HepG2 (cell line): ENCODE results near the gene KLC3. TPM values are rescaled to one million over a fixed set of nuclear protein-coding genes. Genes with fewer than 3 reads are reported as not detected.

ENCODE experiments used
- ATAC-seq: fragments of 200-7000 bp; cut with Tn5 transposase; 3 replicates; pipeline ENCODE4 v1.9.1; 2020; ENCODE audit warnings: mild to moderate bottlenecking, moderate library complexity
- BruUV-seq: library from RNA; stranded (reverse); fragments of 400-500 nt; replicated peaks from 2 replicates; lab custom pipeline; 2021; lab: Mats Ljungman, UMichigan
- CTCF ChIA-PET: fragments of 300-600 bp; formaldehyde crosslinking; extraction: SDS; loops from one replicate; lab custom pipeline; 2021; ENCODE audit warnings: low total read pairs, inconsistent platforms, low intra/inter-chr PET ratio; lab: Yijun Ruan, JAX
- POLR2A ChIA-PET: fragments of 350-600 bp; sonication (Branson Sonifier 250); formaldehyde crosslinking; loops from one replicate; lab custom pipeline; 2020; ENCODE audit warnings: antibody characterized with exemption, inconsistent platforms; lab: Yijun Ruan, JAX
- DNase-seq: peaks from one replicate; pipeline ENCODE4 v3.0.0-alpha.2; 2015; ENCODE audit warnings: low spot score
- FAIRE-seq: peaks from 3 replicates; lab custom pipeline; 2011; peaks lifted over from hg19 to GRCh38; lab: Jason Lieb, UNC
- H2AFZ ChIP-seq: one replicate; pipeline ENCODE4 v1.6.1; 2011; ENCODE audit warnings: low read length, inconsistent platforms
- H3K27ac ChIP-seq: fragments of 300-600 bp; 3 replicates; pipeline ENCODE4 v1.8.0; 2011; ENCODE audit warnings: mixed run types, mild to moderate bottlenecking, mixed read lengths, low read length, inconsistent platforms; ENCODE audit not compliant: insufficient read depth; ENCODE audit errors: extremely low read length
- H3K27me3 ChIP-seq, 2 experiments: fragments of 200-600 bp in 1 of 2; 2 replicates in 1 of 2; 3 replicates in 1 of 2; pipeline versions ENCODE4 v1.6.0 to v1.8.0; 2011; ENCODE audit warnings: low read length in 2 of 2, mild to moderate bottlenecking in 2 of 2, moderate library complexity in 2 of 2, inconsistent platforms in 1 of 2; ENCODE audit not compliant: insufficient read depth in 2 of 2, control insufficient read depth in 1 of 2
- H3K36me3 ChIP-seq, 2 experiments: fragments of 200-600 bp in 1 of 2; replicated peaks in 1 of 2; 2 replicates in 1 of 2; 3 replicates in 1 of 2; pipeline versions ENCODE4 v1.5.1 to v1.8.0; 2011; ENCODE audit warnings: low read length in 2 of 2, inconsistent platforms in 1 of 2; ENCODE audit not compliant: insufficient read depth in 2 of 2, control insufficient read depth in 1 of 2
- H3K4me1 ChIP-seq: 2 replicates; pipeline ENCODE4 v1.5.1; 2012; ENCODE audit warnings: low read length, inconsistent platforms; ENCODE audit not compliant: insufficient read depth
- H3K4me2 ChIP-seq: 2 replicates; pipeline ENCODE4 v1.6.0; 2011; ENCODE audit warnings: low read depth, low read length, inconsistent platforms
- H3K4me3 ChIP-seq, 3 experiments: fragments of 200-600 bp in 1 of 3; sonication (generic), shearing (Covaris generic) in 1 of 3; replicated peaks in 1 of 3; 2 replicates each; pipeline ENCODE4 v1.5.1; 2011 to 2016; ENCODE audit warnings: low read length in 3 of 3, inconsistent platforms in 2 of 3, low read depth in 2 of 3, mild to moderate bottlenecking in 2 of 3, control low read depth in 1 of 3, mixed read lengths in 1 of 3; ENCODE audit not compliant: insufficient read depth in 1 of 3
- H3K79me2 ChIP-seq: one replicate; pipeline ENCODE4 v1.6.1; 2011; ENCODE audit warnings: low read length, inconsistent platforms; ENCODE audit not compliant: insufficient read depth
- H3K9ac ChIP-seq: 2 replicates; pipeline ENCODE4 v1.6.0; 2011; ENCODE audit warnings: mild to moderate bottlenecking, low read depth, low read length, inconsistent platforms; ENCODE audit not compliant: insufficient read depth
- H3K9me3 ChIP-seq: 2 replicates; pipeline ENCODE4 v1.5.1; 2012; ENCODE audit warnings: mild to moderate bottlenecking, low read length
- H4K20me1 ChIP-seq: 2 replicates; pipeline ENCODE4 v1.6.0; 2011; ENCODE audit warnings: inconsistent platforms, mild to moderate bottlenecking, low read length, moderate library complexity; ENCODE audit not compliant: insufficient read depth
- FOXA1 ChIP-seq, 2 experiments: fragments of 450-650 bp in 1 of 2; sonication (generic) in 1 of 2; formaldehyde crosslinking in 1 of 2; IDR thresholded peaks; 2 replicates each; pipeline versions ENCODE4 v1.4.0 to v1.6.1; 2016 to 2020; ENCODE audit warnings: missing genetic modification reagents in 1 of 2
- JUN ChIP-seq: sonication (generic); formaldehyde crosslinking; IDR thresholded peaks from 2 replicates; pipeline ENCODE4 v1.4.0; 2020; ENCODE audit warnings: mild to moderate bottlenecking, missing genetic modification reagents
- MYC ChIP-seq: sonication (generic); formaldehyde crosslinking; IDR thresholded peaks from 2 replicates; pipeline ENCODE4 v1.9.0; 2021; ENCODE audit warnings: missing genetic modification reagents, borderline replicate concordance
- MZF1 ChIP-seq: sonication (generic); formaldehyde crosslinking; IDR thresholded peaks from 2 replicates; pipeline ENCODE4 v1.8.1; 2023; ENCODE audit warnings: mild to moderate bottlenecking, missing genetic modification reagents, borderline replicate concordance
- SRF ChIP-seq: IDR thresholded peaks from 2 replicates; pipeline ENCODE4 v1.6.1; 2011; ENCODE audit warnings: mild to moderate bottlenecking, low read depth, low read length, moderate library complexity
- ZNF143 ChIP-seq: sonication (generic); formaldehyde crosslinking; IDR thresholded peaks from 2 replicates; pipeline ENCODE4 v1.4.0; 2020; ENCODE audit warnings: missing genetic modification reagents
- ZNF766 ChIP-seq: sonication (generic); formaldehyde crosslinking; IDR thresholded peaks from 2 replicates; pipeline ENCODE4 v1.5.0; 2020; ENCODE audit warnings: missing genetic modification reagents, borderline replicate concordance
- WGBS: methylation state at CpG from one replicate; pipeline ENCODE4 v1.1.6; 2017; ENCODE audit warnings: low lambda C conversion rate; 5-methylcytosine and 5-hydroxymethylcytosine counted together
- in situ Hi-C: cut with HindIII; loops from 2 replicates; pipeline ENCODE4 v1.10.0; 2017; ENCODE audit warnings: low pct_unique_long_range_greater_than_20kb; ENCODE audit not compliant: extremely low pct_ligation_motif_present
- intact Hi-C: fragments of 100-400 bp; cut with micrococcal nuclease; formaldehyde crosslinking; loops from one replicate; pipeline ENCODE4 v1.10.0; 2022; ENCODE audit not compliant: unreplicated experiment
- polyA plus RNA-seq, 8 experiments: library from polyadenylated mRNA; depleted of rRNA in 3 of 8; stranded (reverse) in 7 of 8; unstranded in 1 of 8; fragments of >200 nt; fragmentation: Illumina TruSeq in 4 of 8; extraction: Trizol in 4 of 8; gene quantifications; 2 replicates each; pipeline versions ENCODE4 v1.2.1 to v1.2.3, GENCODE V29; 2011 to 2016; ENCODE audit warnings: low read depth in 4 of 8, missing spikeins in 1 of 8, mixed read lengths in 1 of 8; ENCODE audit not compliant: insufficient read depth in 1 of 8
- total RNA-seq, 5 experiments: library from RNA; depleted of rRNA; stranded (reverse); fragments of >200 nt; fragmentation: Illumina TruSeq; extraction: Trizol; gene quantifications; 2 replicates each; pipeline ENCODE4 v1.2.3, GENCODE V29; 2016; ENCODE audit warnings: low read depth in 1 of 5

Gene KLC3
- total and polyA plus RNA-seq, 2 of the 13 experiments (the other 11 are each of a cell fraction or from before 2014, with no cell fraction given) = 0.13 TPM; not detected in 1

DNA sequence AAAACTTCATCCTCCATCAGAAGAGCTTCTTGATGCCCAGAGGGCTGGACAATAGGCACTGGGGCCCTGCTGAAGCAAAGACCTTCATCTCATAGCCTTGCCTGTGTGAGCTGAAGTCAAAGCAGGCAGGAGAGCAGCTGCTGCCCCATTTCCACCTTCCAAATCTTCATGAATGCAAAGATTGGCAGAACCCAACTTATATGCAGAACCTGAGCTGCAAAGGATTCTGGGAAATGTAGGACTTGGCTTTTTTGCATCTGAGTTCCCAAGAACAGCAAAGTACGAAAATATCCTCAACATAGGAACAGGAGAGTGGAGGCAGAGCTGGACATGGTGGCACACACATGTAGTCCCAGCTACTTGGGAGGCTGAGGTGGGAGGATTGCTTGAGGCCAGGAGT lies 48.7 kb upstream of the KLC3 start:
- no peaks in the 10 kb centered on the region for H4K20me1 ChIP-seq
- no peak for ATAC-seq
- H3K79me2 ChIP-seq = no peaks in the 10 kb centered on the region
- no peak overlapping the region for H3K9ac ChIP-seq
- H3K27me3 ChIP-seq = no peaks in the 10 kb centered on the region
- POLR2A ChIA-PET = no interaction called here
- WGBS = 94% methylated on average over 1 of the region's 1 CpG
- no peaks in the 10 kb centered on the region for H3K9me3 ChIP-seq
- no peak for TF ChIP-seq SRF
- TF ChIP-seq JUN = no peak
- TF ChIP-seq ZNF766 (CRISPR knock-in tag) = no peak
- TF ChIP-seq MZF1 = no peak
- TF ChIP-seq ZNF143 (CRISPR knock-in tag) = peak; percentile 34; the same call in 1 of the 2 replicates
- TF ChIP-seq, all 625 proteins: peak for 1
- no peak for FAIRE-seq
- in situ Hi-C loops = no loop called here
- no peak for DNase-seq
- intact Hi-C loops = no loop called here
- Histone ChIP-seq H3K4me1 (peaks cover 10% of the 10 kb centered on the region; the same call in 1 of the 2 replicates), H3K4me2 (no peak overlapping the region), H3K27ac (no peak overlapping the region), H3K4me3 (no peak overlapping the region), H2AFZ (no peak overlapping the region), H3K36me3 (peaks cover 12 to 34% of the 10 kb centered on the region in 2 experiments; a peak in 4 of 5 replicates)
- BruUV-seq = no TSS peak
- CTCF ChIA-PET = no interaction called here

GRCh38 chr19:45293682-45294081 lies 46.9 kb upstream of the KLC3 start:
- H4K20me1 ChIP-seq = no peaks in the 10 kb centered on the region
- peaks cover 10% of the 10 kb centered on the region; the same call in 1 of the 2 replicates for H3K4me1 ChIP-seq
- no peak overlapping the region for H3K4me3 ChIP-seq
- in situ Hi-C loops = no loop called here
- no peaks in the 10 kb centered on the region for H3K79me2 ChIP-seq
- no peak overlapping the region for H3K9ac ChIP-seq
- H2AFZ ChIP-seq = no peak overlapping the region
- intact Hi-C loops = no loop called here
- H3K4me2 ChIP-seq = no peak overlapping the region
- H3K27ac ChIP-seq = no peak overlapping the region
- POLR2A ChIA-PET = no interaction called here
- DNase-seq = no peak
- TF ChIP-seq MYC (CRISPR knock-in tag) (no peak), FOXA1 (IDR thresholded peaks at IDR 0.05) (no peak), FOXA1 (CRISPR knock-in tag; IDR thresholded peaks at IDR 0.05) (no peak)
- no peak for FAIRE-seq
- no peaks in the 10 kb centered on the region for H3K9me3 ChIP-seq
- peaks cover 11 to 33% of the 10 kb centered on the region in 2 experiments; a peak in 4 of 5 replicates for H3K36me3 ChIP-seq
- CTCF ChIA-PET = no interaction called here
- 78% methylated on average over 4 of the region's 4 CpGs for WGBS
- no TSS peak for BruUV-seq
- H3K27me3 ChIP-seq = no peaks in the 10 kb centered on the region
- ATAC-seq = no peak
